Endometrial microvascular endothelial cells (primary cell): ENCODE data around the gene SLC35G6. TPM values are rescaled to one million over a fixed set of nuclear protein-coding genes. Genes with fewer than 3 reads are reported as not detected.

Experiments
- in situ Hi-C: cut with HindIII; loops from 2 replicates; pipeline ENCODE4 v1.10.0; 2017; ENCODE audit warnings: low sequenced_read_pairs, low pct_unique_long_range_greater_than_20kb; ENCODE audit errors: inconsistent ontology term
- total RNA-seq: library from RNA; depleted of rRNA; stranded (reverse); fragments of >200 nt; gene quantifications from one replicate; pipeline ENCODE4 v1.2.3, GENCODE V29; 2015; ENCODE audit errors: inconsistent ontology term

The SLC35G6 gene
- total RNA-seq, 1 donor from 2014 or later, result not detected

DNA sequence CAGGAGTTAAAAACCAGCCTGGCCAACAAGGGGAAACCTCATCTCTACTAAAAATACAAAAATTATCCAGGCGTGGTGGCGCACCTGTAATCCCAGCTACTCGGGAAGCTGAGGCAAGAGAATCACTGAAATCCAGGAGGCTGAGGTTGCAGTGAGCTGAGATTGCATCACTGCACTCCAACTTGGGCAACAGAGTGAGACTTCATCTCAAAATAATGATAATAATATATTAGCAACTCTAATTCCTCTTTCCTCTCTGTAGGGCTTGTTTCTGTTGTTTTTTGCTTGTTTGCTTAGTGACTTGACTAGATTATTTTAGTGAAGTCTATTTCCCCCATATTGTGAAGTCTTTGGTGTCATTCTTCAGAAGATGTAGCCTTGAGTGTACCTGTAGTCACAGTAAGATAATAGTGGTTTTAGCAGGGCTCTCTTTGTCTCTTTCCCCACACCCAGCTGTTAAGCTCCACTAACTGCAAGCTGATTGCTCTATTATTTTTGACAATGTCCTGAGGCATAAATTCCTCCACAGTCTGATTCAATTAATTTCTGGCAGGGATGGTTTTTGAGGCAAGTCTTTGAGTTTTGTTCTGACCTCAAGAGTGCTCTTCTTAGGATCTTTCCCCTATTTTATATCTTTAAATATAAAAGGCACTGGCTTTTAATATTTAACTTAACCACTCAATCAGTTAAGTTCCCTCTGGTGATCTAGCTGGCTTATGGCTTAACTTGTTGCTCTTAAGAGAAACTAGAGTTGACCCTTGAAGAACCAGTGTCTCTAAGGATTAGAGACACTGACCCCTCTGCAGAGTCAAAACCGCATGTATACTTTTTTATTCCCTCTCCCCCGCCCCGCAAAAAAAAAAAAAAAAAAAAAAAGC is 49.0 kb downstream of the SLC35G6 start:
- in situ Hi-C loops, result no loop called here

Other genes starting within 250 kb of the SLC35G6 start
- 31.8 TPM for gene DVL2, start 246.9 kb upstream of the SLC35G6 start, total RNA-seq
- gene PHF23, start 242.0 kb upstream of the SLC35G6 start, total RNA-seq, result 65.3 TPM
- 154 TPM for gene GABARAP, start 239.0 kb upstream of the SLC35G6 start, total RNA-seq
- gene CTDNEP1, start 229.7 kb upstream of the SLC35G6 start, total RNA-seq, result 55.9 TPM
- gene ELP5, start 229.2 kb upstream of the SLC35G6 start, total RNA-seq, result 46.6 TPM
- gene CLDN7, start 219.0 kb upstream of the SLC35G6 start, total RNA-seq, result 16.4 TPM
- not detected for gene SLC2A4, start 199.7 kb upstream of the SLC35G6 start, total RNA-seq
- not detected for gene YBX2, start 186.8 kb upstream of the SLC35G6 start, total RNA-seq
- gene EIF5A, start 173.8 kb upstream of the SLC35G6 start, total RNA-seq, result 666 TPM
- gene GPS2, start 166.1 kb upstream of the SLC35G6 start, total RNA-seq, result 39.7 TPM
- gene NEURL4, start 152.1 kb upstream of the SLC35G6 start, total RNA-seq, result 15.1 TPM
- not detected for gene ACAP1, start 144.9 kb upstream of the SLC35G6 start, total RNA-seq
- gene KCTD11, start 129.3 kb upstream of the SLC35G6 start, total RNA-seq, result 7.8 TPM
- not detected for gene TMEM95, start 126.3 kb upstream of the SLC35G6 start, total RNA-seq
- gene TNK1, start 100.4 kb upstream of the SLC35G6 start, total RNA-seq, result not detected
- 55.8 TPM for gene PLSCR3, start 86.9 kb upstream of the SLC35G6 start, total RNA-seq
- 109 TPM for gene TMEM256, start 77.3 kb upstream of the SLC35G6 start, total RNA-seq
- gene NLGN2, start 73.6 kb upstream of the SLC35G6 start, total RNA-seq, result 3.4 TPM
- gene SPEM1, start 61.1 kb upstream of the SLC35G6 start, total RNA-seq, result not detected
- gene SPEM2, start 55.8 kb upstream of the SLC35G6 start, total RNA-seq, result not detected
- gene SPEM3, start 52.6 kb upstream of the SLC35G6 start, total RNA-seq, result not detected
- 5.2 TPM for gene TMEM102, start 46.0 kb upstream of the SLC35G6 start, total RNA-seq
- not detected for gene FGF11, start 41.9 kb upstream of the SLC35G6 start, total RNA-seq
- gene CHRNB1, start 36.4 kb upstream of the SLC35G6 start, total RNA-seq, result 14.1 TPM
- gene ZBTB4, start 1.8 kb upstream of the SLC35G6 start, total RNA-seq, result 23.1 TPM
- gene POLR2A, start 2.9 kb downstream of the SLC35G6 start, total RNA-seq, result 40.6 TPM
- gene TNFSF12, start 67.6 kb downstream of the SLC35G6 start, total RNA-seq, result 9.5 TPM
- gene TNFSF13, start 77.3 kb downstream of the SLC35G6 start, total RNA-seq, result 2.1 TPM
- gene SENP3, start 80.5 kb downstream of the SLC35G6 start, total RNA-seq, result 113 TPM
- 22.9 TPM for gene CD68, start 98.2 kb downstream of the SLC35G6 start, total RNA-seq
- 328 TPM for gene MPDU1, start 102.4 kb downstream of the SLC35G6 start, total RNA-seq
- not detected for gene SOX15, start 108.6 kb downstream of the SLC35G6 start, total RNA-seq
- gene FXR2, start 133.5 kb downstream of the SLC35G6 start, total RNA-seq, result 29.0 TPM
- gene SAT2, start 146.4 kb downstream of the SLC35G6 start, total RNA-seq, result 48.7 TPM
- gene SHBG, start 148.7 kb downstream of the SLC35G6 start, total RNA-seq, result not detected
- not detected for gene ATP1B2, start 169.5 kb downstream of the SLC35G6 start, total RNA-seq
- gene TP53, start 206.0 kb downstream of the SLC35G6 start, total RNA-seq, result 57.6 TPM
- 24.4 TPM for gene WRAP53, start 207.0 kb downstream of the SLC35G6 start, total RNA-seq
- not detected for gene EFNB3, start 223.8 kb downstream of the SLC35G6 start, total RNA-seq
- 1.1 TPM for gene DNAH2, start 236.3 kb downstream of the SLC35G6 start, total RNA-seq